Cardiac muscle cell (in vitro differentiated cells and primary cell): ENCODE results near the gene CACUL1. TPM values are rescaled to one million over a fixed set of nuclear protein-coding genes. Genes with fewer than 3 reads are reported as not detected.

Source experiments
- DNase-seq, 2 donors: peaks; one replicate each; pipeline versions ENCODE4 v3.0.0 to v3.0.0-alpha.2; 2010 to 2017; ENCODE audit warnings: low read depth in 1 of 2, low spot score in 1 of 2
- H3K27ac ChIP-seq: fragments of 200-600 bp; sonication (generic); 2 replicates; pipeline ENCODE4 v1.5.1; 2016
- H3K27me3 ChIP-seq: fragments of 200-600 bp; sonication (generic); 2 replicates; pipeline ENCODE4 v1.6.0; 2016; ENCODE audit warnings: control low read depth
- H3K36me3 ChIP-seq: fragments of 200-600 bp; sonication (generic); 2 replicates; pipeline ENCODE4 v1.5.1; 2016; ENCODE audit warnings: control low read depth
- H3K4me1 ChIP-seq: fragments of 200-600 bp; sonication (generic); 2 replicates; pipeline ENCODE4 v1.8.1; 2017; ENCODE audit warnings: low read depth, mild to moderate bottlenecking, mixed run types
- H3K4me3 ChIP-seq: fragments of 200-600 bp; sonication (generic); 2 replicates; pipeline ENCODE4 v1.5.1; 2016; ENCODE audit warnings: mild to moderate bottlenecking
- H3K9me3 ChIP-seq: fragments of 200-600 bp; sonication (generic); 2 replicates; pipeline ENCODE4 v1.5.1; 2017; ENCODE audit warnings: low read depth, mild to moderate bottlenecking, control low read depth
- CTCF ChIP-seq: IDR thresholded peaks from 2 replicates; pipeline ENCODE4 v1.5.1; 2012; ENCODE audit warnings: low read depth, mild to moderate bottlenecking, low read length
- polyA plus RNA-seq: library from polyadenylated mRNA; unstranded; fragments of >200 nt; fragmentation: Nextera tagmentation; extraction: Ambion mirVana; gene quantifications from 2 replicates; pipeline ENCODE4 v1.2.1, GENCODE V29; 2016
- total RNA-seq: library from RNA; depleted of rRNA; stranded (reverse); fragments of >200 nt; gene quantifications from 2 replicates; pipeline ENCODE4 v1.2.3, GENCODE V29; 2016

CACUL1 gene
- total and polyA plus RNA-seq, 2 experiments from 2014 or later, result 35.6 to 40.5 TPM

- no peak overlapping the region for H3K27ac ChIP-seq
- H3K27me3 ChIP-seq, result no peaks in the 10 kb centered on the region
- H3K9me3 ChIP-seq, result no peaks in the 10 kb centered on the region
- peaks cover 4% of the 10 kb centered on the region for H3K36me3 ChIP-seq
- peaks cover 27% of the 10 kb centered on the region for H3K4me1 ChIP-seq
- H3K4me3 ChIP-seq, result no peak overlapping the region
- peak in 1 of 2 donors; percentile 26 for DNase-seq
- no peak for TF ChIP-seq CTCF
These were observed 25.0 kb downstream of the CACUL1 start for GRCh38 chr10:118729641-118730258.

GRCh38 chr10:118729200-118729599 is 25.6 kb downstream of the CACUL1 start:
- TF ChIP-seq CTCF, result no peak
- DNase-seq, result no peak
- Histone ChIP-seq H3K27me3 (no peaks in the 10 kb centered on the region), H3K4me1 (peaks cover 27% of the 10 kb centered on the region), H3K36me3 (peaks cover 4% of the 10 kb centered on the region), H3K9me3 (no peaks in the 10 kb centered on the region), H3K27ac (no peak overlapping the region), H3K4me3 (no peak overlapping the region)

GRCh38 chr10:118725886-118726500 is 28.8 kb downstream of the CACUL1 start:
- peak in 1 of 2 donors; percentile 26 for DNase-seq
- Histone ChIP-seq H3K9me3 (no peaks in the 10 kb centered on the region), H3K27ac (no peak overlapping the region), H3K4me3 (no peak overlapping the region), H3K27me3 (no peaks in the 10 kb centered on the region), H3K36me3 (peaks cover 4% of the 10 kb centered on the region), H3K4me1 (peaks cover 11% of the 10 kb centered on the region)
- no peak for TF ChIP-seq CTCF

- no peak for TF ChIP-seq CTCF
- peaks cover 10% of the 10 kb centered on the region for H3K4me1 ChIP-seq
These were observed 31.3 kb downstream of the CACUL1 start for GRCh38 chr10:118723466-118723865.

GRCh38 chr10:118721539-118721876 is 33.3 kb downstream of the CACUL1 start:
- Histone ChIP-seq H3K36me3 (peaks cover 4% of the 10 kb centered on the region), H3K4me3 (no peak overlapping the region), H3K27ac (no peak overlapping the region), H3K9me3 (no peaks in the 10 kb centered on the region), H3K27me3 (no peaks in the 10 kb centered on the region), H3K4me1 (peaks cover 10% of the 10 kb centered on the region)
- DNase-seq, result no peak
- no peak for TF ChIP-seq CTCF

More at GRCh38 chr10:118723466-118723865, 31.3 kb downstream of the CACUL1 start:
- H3K27me3 ChIP-seq, result no peaks in the 10 kb centered on the region
- H3K4me3 ChIP-seq, result no peak overlapping the region
- peaks cover 4% of the 10 kb centered on the region for H3K36me3 ChIP-seq
- DNase-seq, result peak in 1 of 2 donors; percentile 52
- H3K9me3 ChIP-seq, result no peaks in the 10 kb centered on the region
- H3K27ac ChIP-seq, result no peak overlapping the region
